HTERT RPE-1 (cell line): ENCODE measurements around the gene KCNJ3.

Experiments used
- in situ Hi-C: fragments of 300-500 bp; cut with MboI; formaldehyde crosslinking; loops from 4 replicates; pipeline ENCODE4 v1.14.3; 2020; ENCODE audit warnings: low sequenced_read_pairs

KCNJ3 gene, protein sequence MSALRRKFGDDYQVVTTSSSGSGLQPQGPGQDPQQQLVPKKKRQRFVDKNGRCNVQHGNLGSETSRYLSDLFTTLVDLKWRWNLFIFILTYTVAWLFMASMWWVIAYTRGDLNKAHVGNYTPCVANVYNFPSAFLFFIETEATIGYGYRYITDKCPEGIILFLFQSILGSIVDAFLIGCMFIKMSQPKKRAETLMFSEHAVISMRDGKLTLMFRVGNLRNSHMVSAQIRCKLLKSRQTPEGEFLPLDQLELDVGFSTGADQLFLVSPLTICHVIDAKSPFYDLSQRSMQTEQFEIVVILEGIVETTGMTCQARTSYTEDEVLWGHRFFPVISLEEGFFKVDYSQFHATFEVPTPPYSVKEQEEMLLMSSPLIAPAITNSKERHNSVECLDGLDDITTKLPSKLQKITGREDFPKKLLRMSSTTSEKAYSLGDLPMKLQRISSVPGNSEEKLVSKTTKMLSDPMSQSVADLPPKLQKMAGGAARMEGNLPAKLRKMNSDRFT

DNA sequence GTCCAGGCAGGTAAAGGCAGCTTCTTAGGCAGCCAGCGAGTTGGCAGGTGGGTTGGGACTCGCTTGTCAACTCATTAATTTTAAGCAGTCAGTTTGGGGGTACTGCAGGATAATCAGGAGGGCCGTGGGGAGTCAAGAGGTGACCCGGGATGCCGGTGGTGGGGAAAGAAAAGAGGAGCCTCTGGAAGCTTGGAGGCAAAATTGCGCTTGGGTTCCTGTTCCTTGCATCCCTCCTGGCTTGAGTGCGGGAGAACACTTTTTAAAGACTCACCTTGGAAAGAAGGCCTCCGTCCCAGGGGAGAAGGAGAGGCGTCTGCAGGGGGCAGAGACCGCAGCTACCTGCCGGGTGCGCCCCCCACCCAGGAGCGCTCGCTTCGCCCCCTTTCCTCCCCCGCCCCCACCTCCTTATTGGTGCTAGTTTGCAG, at the start of gene KCNJ3:
Gene KCNJ3 (plus strand): TSS at position 400 of the 425 bp plus-strand sequence. CDS start 81 bp downstream, outside the sequence.
- in situ Hi-C loops = no loop called here

DNA sequence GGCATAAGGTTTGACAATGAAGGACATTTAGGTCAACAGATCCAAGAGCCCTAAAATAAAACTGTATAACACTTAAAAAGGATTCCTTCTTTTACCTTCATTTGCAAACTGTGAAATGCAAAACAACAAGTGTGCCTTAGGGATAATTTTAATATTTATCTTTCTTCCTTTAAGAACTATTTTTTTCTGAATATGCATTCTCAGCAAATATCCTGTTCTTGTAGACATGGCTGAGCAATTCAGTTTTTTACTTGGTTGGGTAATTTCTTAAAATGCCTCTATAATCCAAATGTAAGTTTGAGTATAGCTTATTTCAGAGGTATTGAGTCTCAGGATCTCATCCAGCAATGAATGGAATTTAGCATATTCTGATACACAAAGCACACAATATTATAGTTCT, 43.0 kb upstream of the KCNJ3 start:
- in situ Hi-C loops = no loop called here

DNA sequence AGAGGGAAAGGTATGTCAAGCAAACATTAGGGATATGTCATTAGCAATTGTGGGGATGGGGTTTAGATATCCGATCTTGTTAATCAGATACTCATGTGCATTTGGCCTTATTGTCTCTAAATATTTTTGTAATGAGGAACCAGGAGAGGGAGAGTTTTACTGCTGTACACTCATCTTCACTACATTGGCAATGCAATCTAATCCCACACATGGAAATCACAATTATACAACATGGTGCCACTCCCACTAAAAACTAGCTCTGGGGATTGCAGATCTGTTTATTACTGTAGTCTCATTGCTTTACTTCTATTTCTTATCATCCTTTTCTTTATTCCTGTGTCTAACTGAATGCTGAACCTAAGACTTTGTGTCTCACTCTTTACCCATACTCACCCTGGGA, 39.6 kb upstream of the KCNJ3 start:
- in situ Hi-C loops = no loop called here

DNA sequence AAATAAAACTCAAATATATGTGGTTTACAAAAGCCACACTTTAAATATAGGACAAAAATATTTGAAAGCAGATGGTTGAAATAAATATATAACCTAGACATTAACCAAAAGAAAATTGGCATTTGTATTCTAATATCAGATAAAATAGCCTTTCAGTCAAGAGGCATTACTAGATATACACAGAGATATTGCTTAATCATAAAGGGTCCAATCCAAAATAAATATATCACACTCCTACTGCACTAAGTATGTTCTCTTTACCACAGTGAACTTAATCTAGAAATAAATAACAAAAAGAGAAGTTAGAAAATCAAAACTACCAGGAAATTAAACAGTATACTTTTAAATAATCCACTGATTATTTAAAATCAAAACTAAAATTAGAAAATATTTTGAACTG, 34.2 kb upstream of the KCNJ3 start:
- in situ Hi-C loops = no loop called here

DNA sequence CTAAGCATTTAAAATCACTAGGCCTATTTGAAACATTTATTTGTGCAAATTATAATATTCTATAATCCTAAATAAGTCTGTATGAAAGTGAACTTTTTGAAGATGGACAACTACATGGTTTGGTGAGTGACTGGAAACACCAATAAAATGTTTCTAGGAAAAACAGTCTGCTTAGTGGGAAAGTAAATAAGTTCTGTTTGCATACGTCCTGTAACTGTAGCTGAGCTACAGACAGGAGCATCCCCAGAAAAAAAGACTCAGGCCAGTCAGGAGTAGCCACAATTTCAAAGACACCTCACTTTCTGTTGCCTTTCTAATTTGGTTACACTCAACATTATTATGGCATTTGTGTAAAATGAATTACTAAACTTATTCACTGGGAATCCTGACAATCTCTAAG, 28.4 kb upstream of the KCNJ3 start:
- in situ Hi-C loops = no loop called here

DNA sequence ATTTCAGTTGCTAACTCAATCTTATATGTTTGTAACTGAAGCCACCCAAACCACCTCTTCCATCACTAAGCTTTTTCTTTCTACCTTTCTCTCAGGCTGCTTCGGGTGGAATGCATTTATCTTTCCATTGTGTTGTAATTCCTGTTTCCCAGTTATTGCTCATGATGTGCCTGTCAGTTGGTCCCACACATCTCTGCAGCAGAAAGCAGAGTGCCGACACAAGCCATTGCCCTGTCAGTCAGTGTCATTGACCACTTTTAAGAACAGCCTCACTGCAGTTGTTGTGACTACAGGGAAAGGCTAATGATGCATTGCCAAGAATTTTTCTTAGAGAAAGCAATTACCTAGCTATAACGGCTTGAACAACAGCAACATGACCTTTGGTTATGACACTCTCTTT, 24.8 kb upstream of the KCNJ3 start:
- in situ Hi-C loops = no loop called here

DNA sequence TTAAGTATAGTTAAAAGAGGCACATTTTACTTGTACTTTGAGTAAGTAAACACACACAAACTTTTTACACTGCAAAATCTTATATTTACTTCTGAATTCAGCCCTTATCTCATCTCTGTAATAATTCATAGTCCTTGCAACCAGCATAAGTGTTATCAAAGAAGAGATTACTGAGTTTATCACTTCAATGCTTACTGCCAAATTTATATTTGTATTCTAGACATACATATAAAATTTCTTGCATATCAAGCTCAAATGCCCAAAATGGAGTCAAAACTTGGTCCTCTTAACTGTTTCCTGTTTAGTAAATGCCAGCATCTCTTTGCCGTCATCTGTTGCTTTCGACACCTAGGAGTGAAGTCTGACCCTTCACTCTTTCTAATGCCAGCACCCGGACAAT, 21.1 kb upstream of the KCNJ3 start:
- in situ Hi-C loops = no loop called here

DNA sequence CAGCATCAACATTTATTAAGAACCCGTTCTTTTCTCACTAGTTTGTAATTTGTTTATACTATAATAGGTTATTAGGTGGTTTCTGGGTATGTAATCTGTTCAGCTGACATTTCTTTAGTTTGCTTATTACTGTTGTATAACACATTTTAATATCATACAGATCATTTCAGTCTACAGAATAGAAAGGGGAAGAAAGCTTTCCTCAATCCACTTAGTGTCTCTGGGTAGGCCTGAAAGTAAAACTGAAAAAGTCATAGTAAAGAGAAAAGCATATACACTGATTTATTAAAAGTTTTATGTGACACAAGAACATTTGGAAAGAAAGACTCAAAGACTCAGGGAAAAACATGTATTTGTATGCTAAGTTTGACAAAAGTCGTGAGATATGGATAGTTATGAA, 16.8 kb upstream of the KCNJ3 start:
- in situ Hi-C loops = no loop called here

DNA sequence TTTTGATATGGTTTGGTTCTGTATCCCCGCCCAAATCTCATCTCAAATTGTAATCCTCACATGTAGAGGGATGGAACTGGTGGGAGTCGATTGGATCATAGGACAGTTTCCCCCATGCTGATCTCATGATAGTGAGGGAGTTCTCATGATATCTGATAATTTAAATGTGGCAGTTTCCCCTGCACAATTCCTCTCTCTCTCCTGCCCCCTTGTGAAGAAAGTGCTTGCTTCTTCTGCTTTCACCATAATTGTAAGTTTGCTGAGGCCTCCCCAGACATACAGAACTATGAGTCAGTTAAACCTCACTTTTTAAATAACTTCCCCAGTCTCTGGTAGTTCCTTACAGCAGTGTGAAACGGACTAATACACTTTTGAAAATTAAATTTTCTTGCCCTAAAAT, 12.3 kb upstream of the KCNJ3 start:
- in situ Hi-C loops = no loop called here

DNA sequence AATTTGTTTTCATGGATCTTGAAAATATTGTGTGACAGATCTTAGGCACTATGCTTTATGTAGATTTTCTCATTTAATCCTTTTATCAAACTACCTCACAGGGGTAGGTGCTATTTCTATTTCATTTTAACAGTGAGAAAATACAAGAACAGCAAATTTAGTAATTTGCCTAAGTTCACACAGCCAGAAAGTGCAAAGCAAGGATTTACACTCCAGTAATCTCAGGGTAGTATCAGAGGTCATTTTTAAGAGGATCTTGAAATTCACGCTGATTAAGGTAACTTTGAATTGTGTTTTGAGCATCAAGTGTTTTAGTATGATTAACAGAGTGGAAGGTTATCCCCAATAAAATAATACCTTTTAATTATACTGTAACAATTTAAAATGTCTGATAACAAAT, 10.1 kb upstream of the KCNJ3 start:
- in situ Hi-C loops = no loop called here

DNA sequence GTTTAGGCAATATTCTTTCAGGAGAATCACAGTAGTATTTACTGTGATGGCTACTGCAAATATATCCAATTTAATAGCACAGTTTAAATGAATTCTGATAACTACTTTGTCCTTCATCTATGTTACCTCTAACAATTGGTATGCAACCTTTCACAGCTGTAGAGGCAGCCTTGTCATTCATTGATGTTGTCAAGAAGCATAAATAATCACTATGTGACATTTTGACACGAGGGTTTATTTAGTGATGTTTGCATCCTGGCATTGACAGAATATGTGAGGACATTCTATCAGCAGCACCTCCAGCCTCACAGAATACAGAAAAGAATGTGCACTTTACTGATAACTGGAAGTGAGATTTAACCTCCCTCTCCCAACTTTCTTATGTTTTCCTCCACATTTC, 9.3 kb upstream of the KCNJ3 start:
- in situ Hi-C loops = no loop called here

DNA sequence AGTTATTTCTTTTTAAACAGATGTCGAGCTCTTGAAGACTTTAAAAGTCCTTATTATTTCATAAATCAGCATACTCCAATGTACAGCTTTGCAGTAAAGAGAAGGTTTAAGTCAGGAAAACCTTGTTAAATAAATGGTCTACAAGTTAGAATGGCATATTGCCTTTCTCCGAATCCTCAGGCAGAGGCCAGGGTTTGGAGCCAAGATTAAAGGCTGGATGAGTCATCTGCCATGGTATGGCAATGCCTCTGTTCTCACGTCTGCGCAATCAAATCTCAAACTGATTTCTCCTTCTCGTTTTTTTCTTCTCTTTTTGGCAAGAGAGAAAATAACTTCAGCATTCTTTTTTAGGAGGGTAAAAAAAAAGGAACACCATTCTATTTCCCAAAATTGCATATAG, 5.6 kb upstream of the KCNJ3 start:
- in situ Hi-C loops = no loop called here

DNA sequence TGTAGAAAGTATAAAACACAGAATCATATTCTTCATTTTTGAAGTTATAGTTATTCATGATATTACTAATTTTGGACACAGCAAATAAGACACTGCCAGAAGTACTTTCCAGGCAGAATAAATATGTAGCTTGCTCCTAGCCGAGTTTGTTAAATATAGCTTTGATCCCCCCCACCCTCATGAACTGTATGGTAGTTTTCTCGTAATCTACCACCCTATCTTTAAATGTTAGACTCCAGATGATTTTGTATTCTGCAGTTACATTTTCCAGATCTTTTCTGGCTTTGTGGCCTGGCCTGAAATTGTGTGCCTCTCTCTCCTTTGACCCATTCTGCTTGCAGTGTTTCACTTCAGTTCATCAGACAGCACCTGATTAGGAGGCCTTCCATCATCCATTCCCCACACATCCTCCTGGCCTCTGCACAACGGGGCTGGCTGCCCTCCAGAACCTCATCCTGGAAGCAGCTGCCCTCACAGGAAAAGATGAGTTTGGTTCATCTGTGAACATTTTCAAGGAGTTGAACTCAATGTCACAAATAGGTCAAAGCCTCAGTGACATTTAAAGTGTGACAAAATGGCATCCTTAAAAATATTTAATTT, 4.7 kb upstream of the KCNJ3 start:
- in situ Hi-C loops = no loop called here

DNA sequence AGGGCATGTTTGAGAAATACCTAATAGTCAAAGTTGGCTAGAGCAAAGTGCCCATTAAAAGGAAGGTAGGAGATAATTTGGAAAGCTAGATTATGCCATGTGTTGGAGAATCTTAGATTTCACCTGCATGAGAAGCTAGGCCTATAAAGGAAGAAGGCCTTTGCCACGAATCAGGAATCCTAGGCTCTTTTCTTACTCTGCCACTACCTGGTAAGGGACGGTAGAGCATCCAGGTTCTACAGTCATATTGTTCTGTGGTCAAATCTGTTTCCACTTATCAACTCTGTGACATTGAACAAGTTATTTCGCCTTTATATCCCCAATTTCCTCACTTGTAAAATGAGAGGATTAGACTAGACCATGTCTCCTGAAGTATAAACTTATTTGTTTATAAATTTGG, 3.6 kb upstream of the KCNJ3 start:
- in situ Hi-C loops = no loop called here

DNA sequence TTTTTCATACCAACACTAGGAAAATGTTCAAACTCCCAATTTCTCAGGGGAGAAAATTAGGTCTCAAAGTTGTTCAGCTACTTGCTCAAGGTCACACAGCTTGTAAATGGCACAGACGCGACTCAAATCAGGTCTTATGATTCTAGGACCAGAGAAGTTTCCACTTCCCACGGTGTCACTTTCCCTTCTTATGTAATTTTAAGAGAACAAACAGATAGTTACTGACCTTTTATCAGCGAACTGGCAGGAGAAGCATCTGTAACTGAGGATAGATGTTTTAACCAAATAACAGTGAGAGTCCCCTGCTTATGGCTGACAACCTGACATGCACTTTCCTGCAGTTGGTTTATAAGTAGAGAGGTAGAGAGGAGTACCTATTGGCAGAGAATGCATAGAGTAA, 2.1 kb upstream of the KCNJ3 start:
- in situ Hi-C loops = no loop called here

DNA sequence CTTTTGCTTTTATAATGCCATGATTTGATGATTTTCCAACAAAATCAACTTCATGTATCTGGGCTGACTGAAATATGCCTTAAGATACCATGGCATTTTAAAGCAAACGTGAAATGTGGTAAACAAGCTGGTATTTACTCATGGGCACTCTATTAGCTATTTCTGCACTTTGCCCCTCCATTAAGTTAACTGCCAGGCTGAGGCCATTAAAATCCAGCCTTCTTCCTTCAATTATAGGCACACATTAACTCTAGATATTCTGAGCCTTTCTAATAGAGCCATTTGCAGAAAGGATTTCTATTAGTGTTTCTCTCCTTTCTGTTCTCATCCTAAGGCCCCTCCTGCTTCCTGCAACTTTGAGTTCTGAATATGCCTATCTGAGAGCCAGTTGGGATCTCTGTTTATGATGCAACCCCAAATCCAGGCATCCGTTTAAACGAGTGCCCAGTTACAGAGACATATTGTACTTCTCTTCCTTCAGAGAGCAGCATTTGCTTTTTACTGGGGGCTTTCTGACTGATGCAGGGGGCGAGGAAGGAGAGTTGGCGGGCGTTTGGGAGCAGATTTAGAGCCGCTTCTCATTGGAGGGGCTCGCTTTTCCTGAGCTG, 1.6 kb upstream of the KCNJ3 start:
- in situ Hi-C loops = no loop called here

DNA sequence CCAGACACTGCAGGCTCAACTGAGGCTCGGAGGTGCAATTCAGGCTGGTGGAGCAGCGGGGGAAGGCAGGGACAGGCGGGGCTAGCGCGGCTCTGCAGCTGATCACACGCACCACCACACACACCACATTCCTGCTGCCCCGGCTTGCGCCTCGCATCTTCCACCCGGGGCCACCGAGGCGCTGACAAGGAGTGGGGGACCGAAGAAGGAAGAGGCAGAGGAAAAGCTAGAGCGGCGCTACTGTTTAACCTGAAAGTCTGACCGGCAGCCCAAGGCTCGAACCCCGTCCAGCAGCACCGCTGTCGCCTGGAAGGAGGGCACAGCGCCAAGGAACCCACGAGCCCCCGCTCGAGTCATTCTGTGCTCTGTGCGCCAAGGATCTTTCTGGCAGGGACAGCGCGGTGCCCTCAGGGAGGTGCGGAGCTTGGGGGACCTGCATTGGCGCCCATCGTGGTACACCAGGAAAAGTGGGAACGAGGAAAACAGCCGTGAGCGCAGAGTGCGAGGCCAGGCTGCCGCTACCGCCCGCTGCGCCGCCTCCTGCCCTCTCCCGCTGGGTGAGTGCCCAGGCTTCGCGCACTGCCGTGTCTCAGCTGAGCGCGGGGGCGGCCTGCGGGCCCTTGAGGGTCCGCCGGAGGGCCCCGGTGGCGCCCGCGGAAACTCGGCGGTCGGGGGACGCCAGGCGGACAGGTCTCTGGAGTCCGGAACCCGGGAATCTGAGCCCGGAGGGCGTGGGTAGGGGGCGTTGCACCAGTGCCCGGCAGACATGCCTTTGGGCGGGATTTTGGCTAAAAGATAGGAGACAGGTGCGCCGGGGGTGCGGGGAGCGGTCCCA, 860 bp upstream of the KCNJ3 start:
- in situ Hi-C loops = no loop called here

DNA sequence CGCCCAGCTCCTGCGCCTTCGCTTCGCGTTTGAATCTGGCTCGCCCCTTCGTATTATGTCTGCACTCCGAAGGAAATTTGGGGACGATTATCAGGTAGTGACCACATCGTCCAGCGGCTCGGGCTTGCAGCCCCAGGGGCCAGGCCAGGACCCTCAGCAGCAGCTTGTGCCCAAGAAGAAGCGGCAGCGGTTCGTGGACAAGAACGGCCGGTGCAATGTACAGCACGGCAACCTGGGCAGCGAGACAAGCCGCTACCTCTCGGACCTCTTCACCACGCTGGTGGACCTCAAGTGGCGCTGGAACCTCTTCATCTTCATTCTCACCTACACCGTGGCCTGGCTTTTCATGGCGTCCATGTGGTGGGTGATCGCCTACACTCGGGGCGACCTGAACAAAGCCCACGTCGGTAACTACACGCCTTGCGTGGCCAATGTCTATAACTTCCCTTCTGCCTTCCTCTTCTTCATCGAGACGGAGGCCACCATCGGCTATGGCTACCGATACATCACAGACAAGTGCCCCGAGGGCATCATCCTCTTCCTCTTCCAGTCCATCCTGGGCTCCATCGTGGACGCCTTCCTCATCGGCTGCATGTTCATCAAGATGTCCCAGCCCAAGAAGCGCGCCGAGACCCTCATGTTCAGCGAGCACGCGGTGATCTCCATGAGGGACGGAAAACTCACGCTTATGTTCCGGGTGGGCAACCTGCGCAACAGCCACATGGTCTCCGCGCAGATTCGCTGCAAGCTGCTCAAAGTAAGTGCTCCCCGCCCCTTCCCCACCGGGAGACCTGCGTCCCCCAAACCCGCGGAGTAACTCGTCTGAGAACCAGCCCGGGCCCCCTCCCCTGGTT, 453 bp downstream of the KCNJ3 start:
- in situ Hi-C loops = no loop called here

DNA sequence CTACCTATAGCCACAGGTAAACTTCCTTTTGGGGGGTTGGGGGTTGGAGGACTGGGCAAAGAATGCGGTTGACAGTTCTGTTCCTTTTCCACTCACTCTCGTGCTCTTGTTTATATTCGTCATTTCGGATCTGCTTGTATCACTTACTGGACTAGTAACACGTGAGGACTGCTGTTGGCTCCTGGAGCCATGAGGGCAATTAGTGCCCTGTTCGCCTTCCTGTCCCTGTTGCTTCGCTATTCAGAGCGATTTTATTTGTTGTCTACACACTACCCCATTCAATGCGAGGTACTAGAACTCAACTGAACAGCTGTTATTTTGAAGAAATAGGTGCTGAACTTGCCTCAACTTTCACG, 1.1 kb downstream of the KCNJ3 start:
- in situ Hi-C loops = no loop called here

DNA sequence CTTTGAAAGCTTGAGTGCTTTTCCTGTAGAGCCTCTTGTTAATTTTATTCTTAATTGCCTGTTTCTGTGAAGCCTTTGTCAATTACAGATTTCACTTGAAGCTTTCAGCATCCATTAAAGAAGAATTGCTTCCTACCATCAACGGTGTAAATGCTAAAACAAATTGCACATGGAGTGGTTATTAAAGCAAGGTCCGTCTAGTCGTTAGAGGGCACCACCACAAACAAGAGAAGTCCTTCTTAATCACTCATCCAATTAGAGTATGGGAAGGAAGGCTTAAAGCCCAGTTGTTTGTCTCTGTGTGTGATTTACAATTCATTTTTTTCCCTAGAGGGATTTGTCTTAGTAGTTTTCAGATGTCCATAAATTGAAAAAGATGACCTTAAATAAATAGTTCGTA, 1.6 kb downstream of the KCNJ3 start:
- in situ Hi-C loops = no loop called here
